HG02763 (cell line): ENCODE data around the gene F8A1.
A peak's percentile ranks its signal among the peaks of the same experiment; 100 is the strongest.
"Not testable (repeated sequence)": the region's sequence is repeated elsewhere in the genome, so short reads cannot be mapped to it uniquely, and the experiment has no call there.

Experiments
- ATAC-seq: cut with Tn5 transposase; IDR thresholded peaks from one replicate; pipeline ENCODE4 v1.9.1; 2021; ENCODE audit warnings: mild to moderate bottlenecking, moderate library complexity; ENCODE audit not compliant: unreplicated experiment

Gene F8A1

DNA sequence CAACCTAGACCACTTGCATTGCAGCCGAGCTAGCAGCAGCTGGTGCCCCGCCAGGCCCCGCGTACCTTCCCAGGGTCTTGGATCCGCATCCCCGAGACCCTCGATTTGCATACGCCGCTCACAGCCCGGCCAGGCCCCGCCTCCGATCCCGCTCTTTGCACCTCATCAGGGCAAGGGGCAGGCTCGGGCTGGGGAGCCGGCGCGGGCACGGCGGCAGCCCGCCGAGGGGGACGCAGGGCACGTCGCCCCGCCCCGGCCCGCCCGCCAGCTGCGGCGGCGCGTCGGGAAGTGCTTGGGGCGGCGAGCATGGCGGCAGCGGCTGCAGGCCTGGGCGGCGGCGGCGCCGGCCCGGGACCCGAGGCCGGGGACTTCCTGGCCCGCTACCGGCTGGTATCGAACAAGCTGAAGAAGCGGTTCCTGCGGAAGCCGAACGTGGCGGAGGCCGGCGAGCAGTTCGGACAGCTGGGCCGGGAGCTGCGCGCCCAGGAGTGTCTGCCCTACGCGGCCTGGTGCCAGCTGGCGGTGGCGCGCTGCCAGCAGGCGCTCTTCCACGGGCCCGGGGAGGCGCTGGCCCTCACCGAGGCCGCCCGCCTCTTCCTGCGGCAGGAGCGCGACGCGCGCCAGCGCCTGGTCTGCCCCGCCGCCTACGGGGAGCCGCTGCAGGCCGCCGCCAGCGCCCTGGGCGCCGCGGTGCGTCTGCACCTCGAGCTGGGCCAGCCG lies at the start of gene F8A1:
Gene F8A1, plus strand, starts transcription at position 287 of the 720 bp plus-strand sequence. Its CDS starts 20 bp downstream, at position 307.
- peak; percentile 59 for ATAC-seq

GRCh38 chrX:154840856-154841255 lies 45.3 kb upstream of the F8A1 start:
- no peak for ATAC-seq

- ATAC-seq: no peak
Observed at GRCh38 chrX:154850957-154851611, 35.1 kb upstream of the F8A1 start.

DNA sequence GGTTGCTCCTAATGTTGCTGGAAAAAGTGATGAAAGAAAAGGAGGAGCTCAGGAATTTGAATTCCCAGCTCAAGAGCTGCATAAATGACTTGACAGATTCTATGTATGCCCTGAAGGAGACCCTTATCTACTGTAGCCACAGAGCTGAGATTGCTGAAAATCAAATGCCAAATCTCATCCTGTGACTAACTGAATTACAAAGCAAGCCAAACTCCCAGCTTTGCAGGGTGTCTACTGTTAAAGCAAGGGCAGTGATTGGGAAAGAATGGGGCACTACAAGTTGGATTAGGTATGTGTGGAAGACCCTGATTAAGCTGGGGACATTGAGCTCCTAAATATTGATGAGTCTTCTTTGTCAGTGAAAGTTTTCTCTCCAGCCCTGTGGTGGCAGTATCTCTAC lies 30.9 kb upstream of the F8A1 start:
- ATAC-seq: no peak

GRCh38 chrX:154868522-154868921 lies 17.6 kb upstream of the F8A1 start:
- ATAC-seq: not testable (repeated sequence)

DNA sequence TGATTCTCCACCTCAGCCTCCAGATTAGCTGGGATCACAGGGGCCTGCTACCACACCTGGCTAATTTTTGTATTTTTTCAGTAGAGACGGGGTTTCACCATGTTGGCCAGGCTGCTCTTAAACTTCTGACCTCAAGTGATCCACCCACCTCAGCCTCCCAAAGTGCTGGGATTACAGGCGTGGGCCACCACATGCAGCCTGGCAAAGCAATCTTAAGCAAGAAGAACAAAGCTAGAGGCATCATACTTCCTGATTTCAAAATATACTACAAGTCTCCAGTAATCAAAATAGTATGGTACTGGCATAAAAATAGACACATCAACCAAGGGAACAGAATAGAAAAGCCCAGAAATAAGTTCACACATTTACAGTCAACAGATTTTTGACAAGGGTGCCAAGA lies 12.8 kb upstream of the F8A1 start:
- no peak for ATAC-seq

DNA sequence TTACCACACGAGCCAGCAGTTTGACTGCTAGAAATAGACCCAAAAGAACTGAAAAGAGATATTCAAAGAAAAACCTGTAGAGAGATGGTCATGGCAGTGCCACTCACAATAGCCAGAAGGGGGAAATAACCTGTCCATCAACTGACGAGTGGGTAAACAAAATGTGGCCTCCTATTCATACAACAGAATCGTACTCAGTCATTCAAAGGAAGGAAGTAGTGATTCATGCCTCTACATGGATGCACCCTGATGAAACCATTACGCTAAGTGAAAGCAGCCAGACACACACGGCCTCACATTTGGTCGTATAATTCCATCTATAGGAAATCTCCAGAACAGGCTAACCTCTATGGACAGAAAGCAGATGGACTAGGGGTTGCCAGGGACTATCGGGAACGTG lies 2.1 kb upstream of the F8A1 start:
- ATAC-seq: not testable (repeated sequence)

- not testable (repeated sequence) for ATAC-seq
Observed at GRCh38 chrX:154885057-154885456, 1.1 kb upstream of the F8A1 start.

DNA sequence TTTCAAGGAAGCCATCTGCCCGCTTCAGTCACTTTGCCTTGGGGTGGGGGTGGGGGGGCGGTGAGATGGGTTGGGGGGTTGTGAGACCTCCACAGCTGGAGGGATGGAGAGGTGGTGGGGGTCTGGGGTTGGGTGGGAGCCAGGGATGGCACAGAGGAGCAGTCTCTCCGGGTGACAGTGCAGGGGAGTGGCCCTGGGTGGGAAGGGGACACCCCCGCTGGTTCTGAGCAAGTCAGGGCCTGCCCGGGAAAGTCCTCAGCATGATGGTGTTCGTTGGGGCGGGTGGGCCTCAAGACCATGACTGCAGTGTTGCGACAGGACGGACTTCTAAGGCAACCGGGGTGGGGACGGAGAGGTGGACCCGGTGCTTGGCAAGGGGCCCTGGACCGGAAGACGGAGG lies 606 bp upstream of the F8A1 start:
- not testable (repeated sequence) for ATAC-seq

- ATAC-seq: peak; percentile 50
Observed at GRCh38 chrX:154886789-154887221, 650 bp downstream of the F8A1 start.

- no peak for ATAC-seq
Observed at GRCh38 chrX:154890990-154891639, 5.0 kb downstream of the F8A1 start.

- ATAC-seq: no peak
Observed at GRCh38 chrX:154892296-154892695, 6.1 kb downstream of the F8A1 start.

DNA sequence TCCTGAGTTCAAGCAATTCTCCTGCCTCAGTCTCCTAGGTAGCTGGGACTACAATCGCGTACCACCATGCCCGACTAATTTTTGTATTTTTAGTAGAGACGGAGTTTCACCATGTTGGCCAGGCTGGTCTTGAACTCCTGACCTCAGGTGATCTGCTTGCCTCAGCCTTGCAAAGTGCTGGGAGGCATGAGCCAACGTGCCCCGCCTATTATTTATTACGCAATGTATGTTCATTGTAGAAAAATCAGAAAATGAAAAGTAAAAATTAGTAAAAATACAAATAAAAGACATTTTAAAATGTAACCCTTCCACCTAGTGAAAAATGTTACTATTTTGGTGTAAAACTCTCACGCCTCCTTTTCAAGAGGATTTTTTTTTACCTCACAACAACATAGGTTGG lies 14.2 kb downstream of the F8A1 start:
- ATAC-seq: no peak

DNA sequence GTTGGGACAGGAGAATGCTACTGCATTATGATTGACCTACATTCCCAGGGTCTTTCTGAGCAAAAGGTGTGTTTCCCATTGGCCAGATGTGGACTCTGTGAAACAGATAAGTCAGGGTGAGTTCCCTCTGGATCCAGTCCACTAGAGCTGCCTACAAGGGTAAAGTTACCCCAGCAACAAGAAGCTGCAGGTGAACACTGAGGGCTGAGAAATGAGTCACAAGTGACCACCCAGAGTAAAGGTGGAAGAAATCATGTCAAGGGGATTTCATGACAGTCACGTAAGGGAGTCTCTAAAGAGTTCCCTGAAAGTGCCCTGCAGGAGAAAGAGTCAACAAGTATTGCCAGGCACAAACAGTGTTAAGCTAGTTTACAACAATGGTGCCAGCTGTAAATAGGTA lies 16.3 kb downstream of the F8A1 start:
- ATAC-seq: no peak

DNA sequence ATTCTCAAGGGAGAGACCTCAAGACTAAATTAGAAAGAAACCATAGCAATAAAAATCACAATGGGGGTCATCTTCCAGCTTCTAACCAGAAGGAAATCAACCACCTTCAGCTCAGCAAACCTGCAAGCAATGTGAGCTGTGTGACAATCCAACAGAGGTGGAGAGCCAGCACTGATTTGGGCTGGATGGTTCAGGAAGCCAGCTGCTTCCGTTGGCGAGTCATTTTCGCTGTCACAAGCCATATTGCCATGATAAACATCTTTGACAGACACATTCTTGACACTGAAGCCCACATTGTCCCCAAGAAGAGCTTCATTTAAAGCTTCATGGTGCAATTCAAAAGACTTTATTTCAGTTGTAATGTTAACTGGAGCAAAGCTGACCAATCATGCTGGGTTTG lies 22.7 kb downstream of the F8A1 start:
- no peak for ATAC-seq

- not testable (repeated sequence) for ATAC-seq
Observed at GRCh38 chrX:154910048-154910447, 23.9 kb downstream of the F8A1 start.

DNA sequence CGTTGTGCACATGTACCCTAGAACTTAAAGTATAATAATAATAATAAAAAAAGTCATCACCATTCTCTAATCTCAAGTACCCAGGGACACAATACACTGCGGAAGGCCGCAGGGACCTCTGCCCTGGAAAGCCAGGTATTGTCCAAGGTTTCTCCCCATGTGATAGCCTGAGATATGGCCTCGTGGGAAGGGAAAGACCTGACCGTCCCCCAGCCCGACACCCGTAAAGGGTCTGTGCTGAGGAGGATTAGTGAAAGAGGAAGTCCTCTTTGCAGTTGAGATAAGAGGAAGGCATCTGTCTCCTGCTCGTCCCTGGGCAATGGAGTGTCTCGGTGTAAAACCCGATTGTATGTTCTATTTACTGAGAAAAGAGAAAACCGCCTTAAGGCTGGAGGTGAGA lies 24.4 kb downstream of the F8A1 start:
- ATAC-seq: not testable (repeated sequence)

DNA sequence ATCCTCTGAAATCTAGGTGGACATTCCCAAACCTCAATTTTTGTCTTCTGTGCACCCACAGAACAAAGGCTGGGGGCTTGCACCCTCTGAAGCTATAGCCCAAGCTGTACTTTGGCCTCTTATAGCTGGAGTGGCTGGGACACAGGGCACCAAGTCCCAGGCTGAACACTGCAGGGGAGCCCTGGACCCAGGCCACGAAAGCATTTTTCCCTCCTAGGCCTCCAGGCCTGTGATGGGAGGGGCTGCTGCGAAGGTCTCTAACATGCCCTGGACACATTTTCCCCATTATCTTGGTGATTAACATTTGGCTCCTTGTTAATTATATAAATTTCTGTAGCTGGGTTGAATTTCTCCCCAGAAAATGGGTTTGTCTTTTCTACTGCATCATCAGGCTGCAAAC lies 27.9 kb downstream of the F8A1 start:
- ATAC-seq: no peak

GRCh38 chrX:154918060-154918483 lies 31.9 kb downstream of the F8A1 start:
- ATAC-seq: no peak

DNA sequence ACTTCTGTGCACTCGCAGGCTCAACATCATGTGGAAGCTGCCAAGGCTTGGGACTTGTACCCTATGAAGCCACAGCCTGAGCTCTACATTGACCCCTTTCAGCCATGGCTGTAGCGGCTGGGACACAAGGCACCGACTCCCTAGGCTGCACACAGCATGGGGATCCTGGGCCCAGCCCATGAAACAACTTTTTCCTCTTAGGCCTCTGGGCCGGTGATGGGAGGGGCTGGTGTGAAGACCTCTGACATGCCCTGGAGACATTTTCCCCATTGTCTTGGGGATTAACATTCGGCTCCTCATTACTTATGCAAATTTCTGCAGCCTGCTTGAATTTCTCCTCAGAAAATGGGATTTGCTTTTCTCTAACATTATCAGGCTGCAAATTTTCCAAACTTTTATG lies 38.6 kb downstream of the F8A1 start:
- not testable (repeated sequence) for ATAC-seq
